Stimulated activated CD4-positive, alpha-beta T cell treated with anti-CD3 and anti-CD28 coated beads, Interleukin-12 subunit alpha, Interleukin-12 subunit beta, amount 100 ng/mL, for 48 hours (primary cell): ENCODE data around the gene FUT4.
"Not testable (repeated sequence)": the region's sequence is repeated elsewhere in the genome, so short reads cannot be mapped to it uniquely, and the experiment has no call there.

Experiments
- DNase-seq, 3 donors: peaks; one replicate each; pipeline ENCODE4 v3.0.0-alpha.2; 2020; ENCODE audit warnings: low read depth in 2 of 3, low spot score in 1 of 3

Gene FUT4

GRCh38 chr11:94563848-94564467, 20.2 kb downstream of the FUT4 start:
- DNase-seq, result no peak

GRCh38 chr11:94567181-94567670, 23.5 kb downstream of the FUT4 start, which contains the start of gene PIWIL4:
PIWIL4 (plus strand) TSS chr11:94567368; CDS start chr11:94567519, 151 bp downstream.
- DNase-seq, result no peak

GRCh38 chr11:94568200-94568599, 24.5 kb downstream of the FUT4 start:
- no peak for DNase-seq

GRCh38 chr11:94568717-94569116, 25.0 kb downstream of the FUT4 start:
- no peak for DNase-seq

- not testable (repeated sequence) for DNase-seq
Observed at GRCh38 chr11:94572975-94573374, 29.3 kb downstream of the FUT4 start.

GRCh38 chr11:94574193-94574961, 30.7 kb downstream of the FUT4 start:
- DNase-seq, result no peak

GRCh38 chr11:94576306-94576705, 32.6 kb downstream of the FUT4 start:
- no peak for DNase-seq

GRCh38 chr11:94577841-94578240, 34.1 kb downstream of the FUT4 start:
- DNase-seq, result no peak

GRCh38 chr11:94581926-94582325, 38.2 kb downstream of the FUT4 start:
- DNase-seq, result no peak

GRCh38 chr11:94583213-94583865, 39.6 kb downstream of the FUT4 start:
- no peak for DNase-seq

- no peak for DNase-seq
Observed at GRCh38 chr11:94583866-94584500, 40.3 kb downstream of the FUT4 start.

GRCh38 chr11:94584978-94585377, 41.3 kb downstream of the FUT4 start:
- DNase-seq, result no peak

- DNase-seq, result no peak
Observed at GRCh38 chr11:94585399-94585798, 41.7 kb downstream of the FUT4 start.

GRCh38 chr11:94586546-94586945, 42.8 kb downstream of the FUT4 start:
- no peak for DNase-seq

GRCh38 chr11:94586978-94587377, 43.3 kb downstream of the FUT4 start:
- DNase-seq, result no peak

- no peak for DNase-seq
Observed at GRCh38 chr11:94588366-94588942, 44.7 kb downstream of the FUT4 start.

GRCh38 chr11:94590352-94591041, 46.8 kb downstream of the FUT4 start:
- no peak for DNase-seq

GRCh38 chr11:94593030-94593429, 49.3 kb downstream of the FUT4 start:
- no peak for DNase-seq

GRCh38 chr11:94595076-94595475, 51.4 kb downstream of the FUT4 start:
- no peak for DNase-seq

GRCh38 chr11:94597896-94598295, 54.2 kb downstream of the FUT4 start:
- DNase-seq, result no peak
